GM19455 (cell line): ENCODE results near the gene PAX2.

ENCODE experiments used
- ATAC-seq: cut with Tn5 transposase; IDR thresholded peaks from one replicate; pipeline ENCODE4 v1.9.1; 2021; ENCODE audit not compliant: unreplicated experiment

Gene PAX2

GRCh38 chr10:100811752-100812750, 66.7 kb downstream of the PAX2 start:
- no peak for ATAC-seq

- ATAC-seq: no peak
These were observed 67.6 kb downstream of the PAX2 start for GRCh38 chr10:100812978-100813377.

- no peak for ATAC-seq
These were observed 69.5 kb downstream of the PAX2 start for GRCh38 chr10:100814751-100815474.

- no peak for ATAC-seq
These were observed 71.3 kb downstream of the PAX2 start for GRCh38 chr10:100816671-100817070.

GRCh38 chr10:100817268-100817839, 72.0 kb downstream of the PAX2 start:
- ATAC-seq: no peak

GRCh38 chr10:100819424-100819823, 74.0 kb downstream of the PAX2 start:
- no peak for ATAC-seq

GRCh38 chr10:100823194-100823593, 77.8 kb downstream of the PAX2 start:
- ATAC-seq: no peak

- ATAC-seq: no peak
These were observed 79.5 kb downstream of the PAX2 start for GRCh38 chr10:100824886-100825285.

GRCh38 chr10:100825325-100825875, 80.0 kb downstream of the PAX2 start:
- ATAC-seq: no peak

GRCh38 chr10:100826031-100826651, 80.8 kb downstream of the PAX2 start:
- no peak for ATAC-seq

GRCh38 chr10:100826661-100826982, 81.2 kb downstream of the PAX2 start:
- no peak for ATAC-seq

GRCh38 chr10:100826983-100827818, 81.8 kb downstream of the PAX2 start:
- ATAC-seq: no peak

GRCh38 chr10:100827819-100828737, 82.7 kb downstream of the PAX2 start:
- no peak for ATAC-seq

- ATAC-seq: no peak
These were observed 83.3 kb downstream of the PAX2 start for GRCh38 chr10:100828738-100829096.

- ATAC-seq: no peak
These were observed 83.9 kb downstream of the PAX2 start for GRCh38 chr10:100829097-100829870.

- no peak for ATAC-seq
These were observed 84.7 kb downstream of the PAX2 start for GRCh38 chr10:100829933-100830727.

GRCh38 chr10:100830728-100831111, 85.3 kb downstream of the PAX2 start:
- ATAC-seq: no peak

GRCh38 chr10:100831742-100832141, 86.4 kb downstream of the PAX2 start:
- no peak for ATAC-seq
